Neuron (in vitro differentiated cells): ENCODE results near the gene EEIG2.
"Not testable (repeated sequence)": the region's sequence is repeated elsewhere in the genome, so short reads cannot be mapped to it uniquely, and the experiment has no call there.

Experiments
- H2AFZ ChIP-seq: one replicate; pipeline ENCODE4 v1.6.1; 2013; ENCODE audit warnings: low read depth, mild to moderate bottlenecking, inconsistent platforms, low read length, moderate library complexity
- H3K27me3 ChIP-seq: one replicate; pipeline ENCODE4 v1.6.1; 2013; ENCODE audit warnings: low read length; ENCODE audit not compliant: insufficient read depth
- H3K36me3 ChIP-seq: one replicate; pipeline ENCODE4 v1.6.1; 2013; ENCODE audit warnings: low read length; ENCODE audit not compliant: insufficient read depth
- H3K4me1 ChIP-seq: one replicate; pipeline ENCODE4 v1.6.1; 2013; ENCODE audit warnings: low read length; ENCODE audit not compliant: insufficient read depth
- H3K4me3 ChIP-seq: 2 replicates; pipeline ENCODE4 v1.5.1; 2013; ENCODE audit warnings: mild to moderate bottlenecking, low read length, moderate library complexity
- H3K9me3 ChIP-seq: one replicate; pipeline ENCODE4 v1.6.1; 2013; ENCODE audit warnings: low read length

Gene EEIG2

GRCh38 chr1:108533351-108534083, 26.4 kb upstream of the EEIG2 start:
- Histone ChIP-seq H3K4me1 (no peaks in the 10 kb centered on the region), H3K27me3 (peaks cover 5% of the 10 kb centered on the region), H3K4me3 (no peak overlapping the region), H3K9me3 (no peaks in the 10 kb centered on the region), H2AFZ (no peak overlapping the region), H3K36me3 (no peaks in the 10 kb centered on the region)

GRCh38 chr1:108534759-108535158, 25.1 kb upstream of the EEIG2 start:
- Histone ChIP-seq H3K4me1 (no peaks in the 10 kb centered on the region), H3K27me3 (peaks cover 5% of the 10 kb centered on the region), H2AFZ (no peak overlapping the region), H3K36me3 (no peaks in the 10 kb centered on the region), H3K9me3 (no peaks in the 10 kb centered on the region), H3K4me3 (no peak overlapping the region)

DNA sequence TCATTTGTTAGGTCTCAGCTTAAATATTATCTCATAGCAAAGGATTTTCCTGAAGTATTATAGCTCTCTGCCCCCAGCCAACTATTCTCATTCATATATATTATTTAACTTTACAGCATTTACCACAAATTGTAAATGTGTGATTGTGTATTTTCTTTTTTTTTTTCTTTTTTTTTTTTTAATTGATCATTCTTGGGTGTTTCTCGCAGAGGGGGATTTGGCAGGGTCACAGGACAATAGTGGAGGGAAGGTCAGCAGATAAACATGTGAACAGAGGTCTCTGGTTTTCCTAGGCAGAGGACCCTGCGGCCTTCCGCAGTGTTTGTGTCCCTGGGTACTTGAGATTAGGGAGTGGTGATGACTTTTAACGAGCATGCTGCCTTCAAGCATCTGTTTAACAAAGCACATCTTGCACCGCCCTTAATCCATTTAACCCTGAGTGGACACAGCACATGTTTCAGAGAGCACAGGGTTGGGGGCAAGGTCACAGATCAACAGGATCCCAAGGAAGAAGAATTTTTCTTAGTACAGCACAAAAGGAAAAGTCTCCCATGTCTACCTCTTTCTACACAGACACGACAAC, 24.5 kb upstream of the EEIG2 start:
- not testable (repeated sequence) for H2AFZ ChIP-seq, H3K9me3 ChIP-seq, H3K4me1 ChIP-seq, H3K4me3 ChIP-seq, H3K27me3 ChIP-seq, H3K36me3 ChIP-seq

GRCh38 chr1:108536021-108536420, 23.9 kb upstream of the EEIG2 start:
- H3K4me1 ChIP-seq, H3K36me3 ChIP-seq, H3K4me3 ChIP-seq, H3K27me3 ChIP-seq, H3K9me3 ChIP-seq, H2AFZ ChIP-seq: not testable (repeated sequence)

- H3K4me1 ChIP-seq, H3K4me3 ChIP-seq, H2AFZ ChIP-seq, H3K36me3 ChIP-seq, H3K9me3 ChIP-seq, H3K27me3 ChIP-seq: not testable (repeated sequence)
These were observed 23.1 kb upstream of the EEIG2 start for GRCh38 chr1:108536791-108537190.

DNA sequence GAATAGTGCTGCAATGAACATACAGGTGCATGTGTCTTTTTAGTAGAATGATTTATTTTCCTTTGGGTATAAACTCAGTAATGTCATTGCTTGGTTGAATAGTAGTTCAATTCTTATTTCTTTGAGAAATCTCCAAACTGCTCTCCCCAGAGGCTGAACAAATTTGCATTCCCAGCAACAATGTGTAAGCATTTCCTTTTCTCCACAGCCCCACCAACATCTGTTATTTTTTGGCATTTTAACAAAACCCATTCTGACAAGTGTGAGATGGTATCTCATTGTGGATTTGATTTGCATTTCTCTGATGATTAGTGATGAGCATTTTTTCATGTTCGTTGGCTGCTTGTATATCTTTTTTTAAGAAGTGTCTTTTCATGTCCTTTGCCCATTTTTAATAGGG, 21.9 kb upstream of the EEIG2 start:
- Histone ChIP-seq H3K4me1 (no peaks in the 10 kb centered on the region), H3K4me3 (no peak overlapping the region), H2AFZ (no peak overlapping the region), H3K36me3 (no peaks in the 10 kb centered on the region), H3K27me3 (no peaks in the 10 kb centered on the region), H3K9me3 (no peaks in the 10 kb centered on the region)

DNA sequence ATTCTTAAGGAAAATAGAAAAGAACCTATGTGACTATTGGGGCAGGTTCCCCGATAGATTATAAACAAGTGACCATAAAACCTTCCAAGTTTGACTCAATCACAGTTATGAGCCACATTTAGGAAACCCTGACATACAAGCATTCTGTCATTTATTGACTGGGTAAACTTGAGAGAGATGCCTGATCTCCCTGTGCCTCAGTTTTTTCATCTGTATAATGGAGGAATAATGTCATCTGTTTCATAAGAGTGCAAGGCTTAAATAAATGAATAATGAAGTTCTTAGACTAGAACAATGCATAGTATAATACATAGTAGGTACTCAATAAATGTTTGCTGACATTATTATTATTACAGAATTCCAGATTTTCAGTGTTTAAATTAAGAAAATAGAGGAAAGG, 18.9 kb upstream of the EEIG2 start:
- no peaks in the 10 kb centered on the region for H3K36me3 ChIP-seq
- H2AFZ ChIP-seq, result no peak overlapping the region
- H3K4me1 ChIP-seq, result no peaks in the 10 kb centered on the region
- no peak overlapping the region for H3K4me3 ChIP-seq
- no peaks in the 10 kb centered on the region for H3K9me3 ChIP-seq
- H3K27me3 ChIP-seq, result no peaks in the 10 kb centered on the region

DNA sequence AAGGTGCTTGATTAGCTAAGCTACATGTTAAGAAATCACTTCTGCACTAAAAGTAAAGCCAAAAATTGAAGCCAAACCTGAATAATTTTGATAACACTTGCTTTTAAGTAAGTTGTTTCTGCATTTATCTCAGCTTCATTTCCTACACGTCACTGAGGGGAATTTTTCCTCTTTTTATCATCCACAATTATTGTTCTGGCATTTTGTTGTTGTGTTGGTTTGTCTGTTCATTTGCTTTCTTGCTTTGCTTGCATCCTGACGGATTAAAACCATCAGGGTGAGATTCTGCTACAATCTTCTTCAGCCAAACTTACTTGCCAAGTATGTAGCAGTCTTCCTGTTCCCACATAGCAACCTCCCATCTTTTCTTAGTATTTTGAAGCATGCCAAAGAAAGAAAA, 18.0 kb upstream of the EEIG2 start:
- H3K36me3 ChIP-seq, result no peaks in the 10 kb centered on the region
- no peaks in the 10 kb centered on the region for H3K9me3 ChIP-seq
- H2AFZ ChIP-seq, result no peak overlapping the region
- H3K27me3 ChIP-seq, result no peaks in the 10 kb centered on the region
- H3K4me1 ChIP-seq, result no peaks in the 10 kb centered on the region
- H3K4me3 ChIP-seq, result no peak overlapping the region

GRCh38 chr1:108547493-108547892, 12.4 kb upstream of the EEIG2 start:
- not testable (repeated sequence) for H3K36me3 ChIP-seq, H2AFZ ChIP-seq, H3K9me3 ChIP-seq, H3K4me3 ChIP-seq, H3K4me1 ChIP-seq, H3K27me3 ChIP-seq

DNA sequence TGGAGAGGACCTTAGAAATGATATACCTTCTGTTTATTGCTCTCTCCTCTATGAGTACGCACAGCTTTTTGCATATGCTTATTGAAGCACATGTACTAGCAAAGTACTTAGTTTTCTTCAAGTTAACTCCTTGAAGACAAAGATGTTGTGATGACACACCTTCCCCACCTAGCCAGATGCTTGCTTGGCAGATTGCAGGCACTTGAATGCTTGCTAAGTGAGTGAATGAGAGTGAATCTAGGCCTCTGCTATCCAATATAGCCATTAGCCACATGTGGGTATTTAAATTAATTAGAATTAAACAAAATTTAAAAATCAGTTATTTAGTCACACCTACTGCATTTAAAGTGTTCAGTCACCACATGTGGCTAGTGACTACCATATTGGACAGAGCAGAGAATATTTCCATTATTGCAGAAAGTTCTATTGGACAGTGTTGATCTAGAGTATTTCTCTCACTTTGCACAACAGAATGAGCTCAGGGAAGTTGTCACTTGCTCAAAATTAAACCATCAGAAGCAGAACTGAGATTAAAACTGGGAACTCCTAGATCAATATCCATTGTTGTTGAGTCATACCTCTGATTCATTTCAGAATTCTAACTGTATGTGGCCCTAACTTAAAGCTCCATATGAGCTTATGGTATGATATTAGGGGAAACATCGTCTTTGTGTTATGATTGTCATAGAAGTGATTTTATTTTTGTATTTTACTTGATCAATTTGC, 8.6 kb upstream of the EEIG2 start:
- H3K36me3 ChIP-seq, result no peaks in the 10 kb centered on the region
- H2AFZ ChIP-seq, result no peak overlapping the region
- no peaks in the 10 kb centered on the region for H3K4me1 ChIP-seq
- no peaks in the 10 kb centered on the region for H3K9me3 ChIP-seq
- H3K27me3 ChIP-seq, result peaks cover 20% of the 10 kb centered on the region
- H3K4me3 ChIP-seq, result no peak overlapping the region

- Histone ChIP-seq H3K4me3 (no peak overlapping the region), H3K4me1 (peaks cover 7% of the 10 kb centered on the region), H3K27me3 (peaks cover 20% of the 10 kb centered on the region), H3K9me3 (no peaks in the 10 kb centered on the region), H2AFZ (no peak overlapping the region), H3K36me3 (no peaks in the 10 kb centered on the region)
These were observed 6.0 kb upstream of the EEIG2 start for GRCh38 chr1:108553905-108554304.

DNA sequence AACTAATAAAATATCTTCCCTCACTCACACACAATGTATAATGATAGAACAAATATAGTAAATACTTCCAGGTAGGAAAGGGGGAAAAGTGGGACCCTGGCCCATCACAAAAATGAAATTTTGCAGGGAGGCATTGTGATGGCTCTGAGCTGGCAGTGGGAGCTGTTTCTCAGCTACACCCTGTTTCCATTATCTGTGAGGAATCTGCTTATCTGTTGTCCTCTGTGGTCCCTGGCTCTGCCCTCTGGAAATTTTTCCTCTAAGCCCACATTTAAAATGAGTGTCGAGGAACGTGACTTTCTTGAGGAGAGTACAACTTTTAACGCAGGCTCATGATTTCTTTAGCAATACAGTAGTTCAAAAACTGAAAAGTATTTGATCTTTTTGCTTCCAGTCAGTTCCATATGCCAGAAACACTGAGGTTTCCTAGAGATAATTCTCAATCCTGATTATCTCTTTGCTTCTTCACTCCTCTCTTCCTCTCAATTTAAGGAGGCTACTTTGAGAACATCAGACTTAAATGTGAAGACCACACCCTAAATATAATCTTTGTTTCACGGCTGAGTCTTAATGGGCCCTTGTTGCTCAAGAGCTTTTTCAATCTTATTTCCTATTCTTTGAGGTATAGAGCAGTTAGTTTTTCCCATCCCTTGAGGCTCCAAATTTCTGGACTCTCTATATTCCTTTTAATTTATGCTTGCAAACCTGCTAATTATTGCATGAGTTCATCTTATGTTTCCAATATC, 5.0 kb upstream of the EEIG2 start:
- Histone ChIP-seq H2AFZ (no peak overlapping the region), H3K27me3 (peaks cover 20% of the 10 kb centered on the region), H3K36me3 (no peaks in the 10 kb centered on the region), H3K4me3 (no peak overlapping the region), H3K4me1 (peaks cover 7% of the 10 kb centered on the region), H3K9me3 (no peaks in the 10 kb centered on the region)

GRCh38 chr1:108556066-108556465, 3.8 kb upstream of the EEIG2 start:
- Histone ChIP-seq H3K36me3 (no peaks in the 10 kb centered on the region), H3K4me3 (no peak overlapping the region), H3K9me3 (no peaks in the 10 kb centered on the region), H3K4me1 (peaks cover 7% of the 10 kb centered on the region), H2AFZ (no peak overlapping the region), H3K27me3 (peaks cover 20% of the 10 kb centered on the region)
